Activated effector memory CD4-positive, alpha-beta T cell treated with anti-CD3 and anti-CD28 coated beads, Interleukin-2, amount 50 U/mL, for 16 hours (primary cell): ENCODE measurements around the gene DNTTIP2.
"Not testable (repeated sequence)": the region's sequence is repeated elsewhere in the genome, so short reads cannot be mapped to it uniquely, and the experiment has no call there.

Source experiments
- DNase-seq: peaks from one replicate; pipeline ENCODE4 v3.0.0-alpha.2; 2020

Gene DNTTIP2

GRCh38 chr1:93840956-93841482, 38.0 kb downstream of the DNTTIP2 start:
- no peak for DNase-seq

- no peak for DNase-seq
Observed at GRCh38 chr1:93839753-93840152, 39.3 kb downstream of the DNTTIP2 start.

- no peak for DNase-seq
Observed at GRCh38 chr1:93839307-93839706, 39.7 kb downstream of the DNTTIP2 start.

GRCh38 chr1:93837961-93838360, 41.0 kb downstream of the DNTTIP2 start:
- no peak for DNase-seq

GRCh38 chr1:93833293-93833692, 45.7 kb downstream of the DNTTIP2 start:
- not testable (repeated sequence) for DNase-seq

GRCh38 chr1:93829061-93829460, 49.9 kb downstream of the DNTTIP2 start:
- no peak for DNase-seq

GRCh38 chr1:93828367-93828755, 50.6 kb downstream of the DNTTIP2 start:
- no peak for DNase-seq

GRCh38 chr1:93827633-93828366, 51.2 kb downstream of the DNTTIP2 start:
- DNase-seq, result no peak

GRCh38 chr1:93827128-93827527, 51.9 kb downstream of the DNTTIP2 start:
- DNase-seq, result no peak

- no peak for DNase-seq
Observed at GRCh38 chr1:93824834-93825233, 54.2 kb downstream of the DNTTIP2 start.

- no peak for DNase-seq
Observed at GRCh38 chr1:93822730-93823425, 56.1 kb downstream of the DNTTIP2 start.

- no peak for DNase-seq
Observed at GRCh38 chr1:93821423-93822144, 57.4 kb downstream of the DNTTIP2 start.

- no peak for DNase-seq
Observed at GRCh38 chr1:93820554-93821422, 58.2 kb downstream of the DNTTIP2 start.

- no peak for DNase-seq
Observed at GRCh38 chr1:93818570-93818959, 60.4 kb downstream of the DNTTIP2 start.

GRCh38 chr1:93817819-93818569, 61.0 kb downstream of the DNTTIP2 start:
- DNase-seq, result peak; percentile 78

GRCh38 chr1:93816970-93817678, 61.9 kb downstream of the DNTTIP2 start:
- no peak for DNase-seq
